IMR-90 (cell line): Measurements from ENCODE around the gene PARD3. TPM values are rescaled to one million over a fixed set of nuclear protein-coding genes. Genes with fewer than 3 reads are reported as not detected.

Experiments
- ATAC-seq: fragments of 200-7000 bp; cut with Tn5 transposase; 2 replicates; pipeline ENCODE4 v1.9.1; 2020; ENCODE audit warnings: low read depth, mild to moderate bottlenecking, moderate library complexity
- BruUV-seq: library from RNA; stranded (reverse); fragments of 400-500 nt; replicated peaks from 2 replicates; lab custom pipeline; 2021; lab: Mats Ljungman, UMichigan
- CTCF ChIA-PET: fragments of 300-600 bp; formaldehyde crosslinking; extraction: SDS; loops from one replicate; lab custom pipeline; 2021; ENCODE audit warnings: antibody characterized with exemption; lab: Yijun Ruan, JAX
- POLR2A ChIA-PET: fragments of 300-600 bp; sonication (Branson Sonifier 250); formaldehyde crosslinking; loops from one replicate; lab custom pipeline; 2022; ENCODE audit warnings: antibody characterized with exemption; ENCODE audit not compliant: unreplicated experiment; lab: Charles Lee
- DNase-seq: peaks from one replicate; pipeline ENCODE4 v3.0.0; 2013
- H2AFZ ChIP-seq: replicated peaks from 2 replicates; pipeline ENCODE3; 2013; ENCODE audit warnings: low read length, mild to moderate bottlenecking; ENCODE audit not compliant: poor library complexity
- H2AK5ac ChIP-seq: 2 replicates; pipeline ENCODE4 v1.6.1; 2013; ENCODE audit warnings: low read depth, low read length, inconsistent platforms
- H2AK9ac ChIP-seq: replicated peaks from 2 replicates; pipeline ENCODE3; 2013; ENCODE audit warnings: mild to moderate bottlenecking, low read depth, low read length, moderate library complexity; ENCODE audit not compliant: poor library complexity
- H2BK120ac ChIP-seq: 2 replicates; pipeline ENCODE4 v1.6.1; 2013; ENCODE audit warnings: low read depth, low read length, inconsistent platforms
- H2BK15ac ChIP-seq: 3 replicates; pipeline ENCODE4 v1.6.1; 2013; ENCODE audit warnings: low read depth, low read length, inconsistent platforms
- H2BK20ac ChIP-seq: 2 replicates; pipeline ENCODE4 v1.6.1; 2013; ENCODE audit warnings: low read depth, mild to moderate bottlenecking, inconsistent platforms, low read length, moderate library complexity
- H2BK5ac ChIP-seq: 2 replicates; pipeline ENCODE4 v1.6.1; 2013; ENCODE audit warnings: mild to moderate bottlenecking, low read depth, low read length, inconsistent platforms; ENCODE audit not compliant: poor library complexity, severe bottlenecking
- H3K14ac ChIP-seq: replicated peaks from 2 replicates; pipeline ENCODE4 v1.6.1; 2013; ENCODE audit warnings: low read depth, low read length, inconsistent platforms
- H3K18ac ChIP-seq: 2 replicates; pipeline ENCODE4 v1.6.1; 2013; ENCODE audit warnings: low read depth, low read length, control low read depth
- H3K23ac ChIP-seq: 2 replicates; pipeline ENCODE4 v1.6.1; 2013; ENCODE audit warnings: low read depth, low read length, inconsistent platforms
- H3K27ac ChIP-seq: 2 replicates; pipeline ENCODE4 v1.5.1; 2013; ENCODE audit warnings: mild to moderate bottlenecking, control low read depth, low read length; ENCODE audit not compliant: insufficient read depth
- H3K27me3 ChIP-seq: 2 replicates; pipeline ENCODE4 v1.6.1; 2013; ENCODE audit warnings: low read length; ENCODE audit not compliant: control insufficient read depth, insufficient read depth
- H3K36me3 ChIP-seq: 2 replicates; pipeline ENCODE4 v1.6.1; 2013; ENCODE audit warnings: low read length, mixed read lengths; ENCODE audit not compliant: control insufficient read depth, insufficient read depth
- H3K4ac ChIP-seq: 2 replicates; pipeline ENCODE4 v1.6.1; 2013; ENCODE audit warnings: low read depth, low read length, inconsistent platforms
- H3K4me1 ChIP-seq: 2 replicates; pipeline ENCODE4 v1.6.1; 2013; ENCODE audit warnings: low read length, mixed read lengths; ENCODE audit not compliant: control insufficient read depth, insufficient read depth
- H3K4me2 ChIP-seq: 2 replicates; pipeline ENCODE4 v1.6.1; 2013; ENCODE audit warnings: low read depth, mild to moderate bottlenecking, control low read depth, low read length, moderate library complexity
- H3K4me3 ChIP-seq: 2 replicates; pipeline ENCODE4 v1.5.1; 2013; ENCODE audit warnings: low read depth, mild to moderate bottlenecking, control low read depth, low read length, moderate library complexity; ENCODE audit not compliant: insufficient read depth
- H3K56ac ChIP-seq: 2 replicates; pipeline ENCODE4 v1.6.1; 2013; ENCODE audit warnings: low read length, inconsistent platforms; ENCODE audit not compliant: insufficient read depth; ENCODE audit errors: extremely low read depth
- H3K79me1 ChIP-seq, 2 experiments: 2 replicates each; pipeline ENCODE4 v1.6.1; 2013; ENCODE audit warnings: low read length in 2 of 2, inconsistent platforms in 1 of 2, low read depth in 1 of 2
- H3K9ac ChIP-seq: 2 replicates; pipeline ENCODE4 v1.6.1; 2013; ENCODE audit warnings: low read depth, low read length, control low read depth
- H3K9me1 ChIP-seq: 2 replicates; pipeline ENCODE4 v1.6.1; 2013; ENCODE audit warnings: low read length, inconsistent platforms; ENCODE audit not compliant: insufficient read depth
- H3K9me3 ChIP-seq: 2 replicates; pipeline ENCODE4 v1.6.1; 2013; ENCODE audit warnings: low read length; ENCODE audit not compliant: control insufficient read depth, insufficient read depth
- H4K20me1 ChIP-seq: 2 replicates; pipeline ENCODE4 v1.6.1; 2013; ENCODE audit warnings: low read length, inconsistent platforms; ENCODE audit not compliant: insufficient read depth
- H4K5ac ChIP-seq: 2 replicates; pipeline ENCODE4 v1.6.1; 2013; ENCODE audit warnings: mild to moderate bottlenecking, low read depth, low read length, control low read depth
- H4K8ac ChIP-seq, 2 experiments: 2 replicates each; pipeline ENCODE4 v1.6.1; 2013; ENCODE audit warnings: low read depth in 2 of 2, low read length in 2 of 2, control low read depth in 1 of 2, inconsistent platforms in 1 of 2
- H4K91ac ChIP-seq: 2 replicates; pipeline ENCODE4 v1.6.1; 2013; ENCODE audit warnings: low read depth, low read length, inconsistent platforms; ENCODE audit not compliant: insufficient read depth
- BHLHE40 ChIP-seq: fragments of 150-350 bp; IDR thresholded peaks from 2 replicates; pipeline ENCODE4 v1.6.1; 2016; ENCODE audit warnings: mild to moderate bottlenecking, low read depth, low read length
- CEBPB ChIP-seq: IDR thresholded peaks from 2 replicates; pipeline ENCODE4 v1.6.1; 2012; ENCODE audit warnings: low read depth, low read length, improper control_type of control experiment
- CHD1 ChIP-seq: IDR thresholded peaks from 2 replicates; pipeline ENCODE4 v1.6.1; 2012; ENCODE audit warnings: low read depth, low read length, improper control_type of control experiment
- CTCF ChIP-seq: conservative IDR thresholded peaks from 2 replicates; pipeline ENCODE4 v1.5.1; 2012; ENCODE audit warnings: mild to moderate bottlenecking, low read depth, low read length, improper control_type of control experiment
- ELK1 ChIP-seq: fragments of 150-350 bp; IDR thresholded peaks from 2 replicates; pipeline ENCODE4 v1.6.1; 2016; ENCODE audit warnings: low read depth, mild to moderate bottlenecking, low read length, moderate library complexity, borderline replicate concordance
- FOS ChIP-seq: fragments of 150-350 bp; IDR thresholded peaks from 2 replicates; pipeline ENCODE4 v1.6.1; 2016; ENCODE audit warnings: low read depth, low read length
- MAFK ChIP-seq: IDR thresholded peaks from 2 replicates; pipeline ENCODE4 v1.6.1; 2012; ENCODE audit warnings: low read depth, low read length, improper control_type of control experiment
- MAZ ChIP-seq: IDR thresholded peaks from 2 replicates; pipeline ENCODE4 v1.6.1; 2012; ENCODE audit warnings: low read depth, mild to moderate bottlenecking, low read length, improper control_type of control experiment, moderate library complexity, borderline replicate concordance
- NFE2L2 ChIP-seq: fragments of 150-350 bp; IDR thresholded peaks from 2 replicates; pipeline ENCODE4 v1.6.1; 2016; ENCODE audit warnings: low read depth, mild to moderate bottlenecking, low read length
- POLR2A ChIP-seq: IDR thresholded peaks from 2 replicates; pipeline ENCODE4 v1.6.1; 2012; ENCODE audit warnings: mild to moderate bottlenecking, low read depth, low read length
- RAD21 ChIP-seq: IDR thresholded peaks from 2 replicates; pipeline ENCODE4 v1.6.1; 2012; ENCODE audit warnings: low read length, improper control_type of control experiment
- RCOR1 ChIP-seq: IDR thresholded peaks from 2 replicates; pipeline ENCODE4 v1.6.1; 2012; ENCODE audit warnings: mild to moderate bottlenecking, low read length, improper control_type of control experiment; ENCODE audit not compliant: insufficient replicate concordance
- RFX5 ChIP-seq: IDR thresholded peaks from 2 replicates; pipeline ENCODE4 v1.8.0; 2012; ENCODE audit warnings: low read depth, mild to moderate bottlenecking, low read length, moderate library complexity
- SMC3 ChIP-seq: fragments of 150-350 bp; IDR thresholded peaks from 2 replicates; pipeline ENCODE4 v1.6.1; 2016; ENCODE audit warnings: low read depth, mild to moderate bottlenecking, antibody characterized with exemption, low read length, moderate library complexity
- USF2 ChIP-seq: fragments of 150-350 bp; IDR thresholded peaks from 2 replicates; pipeline ENCODE4 v1.6.1; 2017; ENCODE audit warnings: mild to moderate bottlenecking, antibody characterized with exemption, low read length, low read depth
- WGBS, 2 experiments: methylation state at CpG; one replicate each; pipeline versions ENCODE4 v1.1.5 to v1.1.7; 2013; ENCODE audit warnings: missing lambda C conversion rate in 2 of 2; ENCODE audit not compliant: insufficient read length in 1 of 2; ENCODE audit errors: extremely low coverage in 2 of 2; 5-methylcytosine and 5-hydroxymethylcytosine counted together
- dilution Hi-C: fragments of 300-500 bp; cut with HindIII; formaldehyde crosslinking; loops from one replicate; pipeline ENCODE4 v1.14.3; 2018; ENCODE audit warnings: low sequenced_read_pairs; ENCODE audit not compliant: unreplicated experiment
- in situ Hi-C: fragments of 300-500 bp; cut with MboI; formaldehyde crosslinking; loops from 3 replicates; pipeline ENCODE4 v1.14.3; 2019; ENCODE audit warnings: low sequenced_read_pairs, inconsistent platforms, mixed read lengths
- intact Hi-C: fragments of 100-400 bp; cut with micrococcal nuclease; formaldehyde crosslinking; loops from 2 replicates; pipeline ENCODE4 v1.10.0; 2022
- polyA plus RNA-seq, 3 experiments: library from polyadenylated mRNA; depleted of rRNA; stranded (reverse); fragments of >200 nt; gene quantifications; 2 replicates each; pipeline ENCODE4 v1.2.3, GENCODE V29; 2012; ENCODE audit warnings: low replicate concordance in 1 of 3
- total RNA-seq: library from RNA; depleted of rRNA; stranded (reverse); fragments of >200 nt; gene quantifications from 2 replicates; pipeline ENCODE4 v1.2.3, GENCODE V29; 2012

PARD3 gene
- total and polyA plus RNA-seq, 2 of the 4 experiments (the other 2 are of a cell fraction): 14.6 to 37.5 TPM

GRCh38 chr10:34185998-34186397, 629.1 kb downstream of the PARD3 start:
- H3K36me3 ChIP-seq: no peaks in the 10 kb centered on the region
- WGBS, 2 experiments: no CpG with 5 or more reads among the region's 7 CpGs
- H3K18ac ChIP-seq: no peak overlapping the region
- H3K4me1 ChIP-seq: 0 out of 2 replicates have a peak, but pooled peaks cover 3% of the 10 kb centered on the region
- H4K8ac ChIP-seq: no peak overlapping the region
- no peak overlapping the region for H3K4ac ChIP-seq
- no peak overlapping the region for H3K9ac ChIP-seq
- no peak overlapping the region for H2BK5ac ChIP-seq
- H4K91ac ChIP-seq: no peak overlapping the region
- no TSS peak for BruUV-seq
- DNase-seq (no peak), ATAC-seq (no peak)
- TF ChIP-seq CEBPB (no peak), ELK1 (no peak), POLR2A (no peak), CTCF (no peak), CHD1 (no peak), NFE2L2 (no peak), SMC3 (no peak), RCOR1 (no peak), MAFK (no peak), RFX5 (no peak), BHLHE40 (no peak), MAZ (no peak), RAD21 (no peak), USF2 (no peak), FOS (no peak)
- H2AFZ ChIP-seq: no peak overlapping the region
- H3K79me1 ChIP-seq: no peaks in the 10 kb centered on the region
- no peaks in the 10 kb centered on the region for H3K27me3 ChIP-seq
- H2BK20ac ChIP-seq: no peak overlapping the region
- no peak overlapping the region for H4K5ac ChIP-seq
- ChIA-PET POLR2A (no interaction called here), CTCF (interaction anchor here (0.8 kb wide), 1 partner anchor 78 kb away, joined by 3 read pairs; no protein-coding TSS in a partner anchor)
- no peaks in the 10 kb centered on the region for H3K9me3 ChIP-seq
- no peak overlapping the region for H3K27ac ChIP-seq
- H3K56ac ChIP-seq: no peak overlapping the region
- intact Hi-C loops (no loop called here), dilution Hi-C loops (no loop called here), in situ Hi-C loops (no loop called here)
- no peak overlapping the region for H3K4me3 ChIP-seq
- H2BK120ac ChIP-seq: no peak overlapping the region
- H3K14ac ChIP-seq: no peak overlapping the region
- no peak overlapping the region for H3K4me2 ChIP-seq
- H3K23ac ChIP-seq: no peak overlapping the region
- H2AK9ac ChIP-seq: no peak overlapping the region
- H2BK15ac ChIP-seq: no peak overlapping the region
- no peak overlapping the region; the same call in 1 of the 2 replicates for H2AK5ac ChIP-seq
- H4K20me1 ChIP-seq: no peaks in the 10 kb centered on the region
- no peaks in the 10 kb centered on the region for H3K9me1 ChIP-seq
